GM15510 (cell line): ENCODE data around the gene FBXL12.

Experiments
- POLR2A ChIP-seq: IDR thresholded peaks from 3 replicates; pipeline ENCODE4 v1.6.1; 2011; ENCODE audit warnings: borderline replicate concordance; ENCODE audit not compliant: insufficient read length; ENCODE audit errors: extremely low read depth

FBXL12 gene

GRCh38 chr19:9818734-9819595, at the start of gene FBXL12:
TSS of gene FBXL12 (minus strand) at chr19:9819079. CDS start at chr19:9818813, 266 bp downstream.
- peak; percentile 93 for TF ChIP-seq POLR2A

- TF ChIP-seq POLR2A, result no peak
These were observed 47.0 kb upstream of the FBXL12 start for GRCh38 chr19:9865732-9866501.

GRCh38 chr19:9863759-9864158, 44.9 kb upstream of the FBXL12 start:
- no peak for TF ChIP-seq POLR2A

GRCh38 chr19:9862938-9863337, 44.1 kb upstream of the FBXL12 start:
- TF ChIP-seq POLR2A, result no peak

GRCh38 chr19:9861503-9861902, 42.6 kb upstream of the FBXL12 start:
- TF ChIP-seq POLR2A, result no peak

GRCh38 chr19:9860407-9860806, 41.5 kb upstream of the FBXL12 start:
- TF ChIP-seq POLR2A, result no peak

GRCh38 chr19:9858766-9859165, 39.9 kb upstream of the FBXL12 start:
- TF ChIP-seq POLR2A, result no peak

- no peak for TF ChIP-seq POLR2A
These were observed 39.3 kb upstream of the FBXL12 start for GRCh38 chr19:9857920-9858746.

GRCh38 chr19:9857076-9857721, 38.3 kb upstream of the FBXL12 start:
- no peak for TF ChIP-seq POLR2A

GRCh38 chr19:9856609-9857008, 37.7 kb upstream of the FBXL12 start:
- no peak for TF ChIP-seq POLR2A

GRCh38 chr19:9854282-9854846, 35.5 kb upstream of the FBXL12 start:
- no peak for TF ChIP-seq POLR2A

GRCh38 chr19:9850235-9850959, 31.5 kb upstream of the FBXL12 start:
- TF ChIP-seq POLR2A, result no peak

- no peak for TF ChIP-seq POLR2A
These were observed 30.9 kb upstream of the FBXL12 start for GRCh38 chr19:9849791-9850190.

GRCh38 chr19:9848762-9849161, 29.9 kb upstream of the FBXL12 start:
- no peak for TF ChIP-seq POLR2A

GRCh38 chr19:9848060-9848459, 29.2 kb upstream of the FBXL12 start:
- TF ChIP-seq POLR2A, result no peak
